GM18505 (cell line): ENCODE measurements around the gene RNF157.

Experiments
- ATAC-seq: cut with Tn5 transposase; IDR thresholded peaks from one replicate; pipeline ENCODE4 v1.9.1; 2021; ENCODE audit not compliant: unreplicated experiment
- POLR2A ChIP-seq: IDR thresholded peaks from 4 replicates; pipeline ENCODE4 v1.6.1; 2011; ENCODE audit warnings: borderline replicate concordance; ENCODE audit not compliant: insufficient read depth, insufficient read length; ENCODE audit errors: extremely low read depth

The RNF157 gene

DNA sequence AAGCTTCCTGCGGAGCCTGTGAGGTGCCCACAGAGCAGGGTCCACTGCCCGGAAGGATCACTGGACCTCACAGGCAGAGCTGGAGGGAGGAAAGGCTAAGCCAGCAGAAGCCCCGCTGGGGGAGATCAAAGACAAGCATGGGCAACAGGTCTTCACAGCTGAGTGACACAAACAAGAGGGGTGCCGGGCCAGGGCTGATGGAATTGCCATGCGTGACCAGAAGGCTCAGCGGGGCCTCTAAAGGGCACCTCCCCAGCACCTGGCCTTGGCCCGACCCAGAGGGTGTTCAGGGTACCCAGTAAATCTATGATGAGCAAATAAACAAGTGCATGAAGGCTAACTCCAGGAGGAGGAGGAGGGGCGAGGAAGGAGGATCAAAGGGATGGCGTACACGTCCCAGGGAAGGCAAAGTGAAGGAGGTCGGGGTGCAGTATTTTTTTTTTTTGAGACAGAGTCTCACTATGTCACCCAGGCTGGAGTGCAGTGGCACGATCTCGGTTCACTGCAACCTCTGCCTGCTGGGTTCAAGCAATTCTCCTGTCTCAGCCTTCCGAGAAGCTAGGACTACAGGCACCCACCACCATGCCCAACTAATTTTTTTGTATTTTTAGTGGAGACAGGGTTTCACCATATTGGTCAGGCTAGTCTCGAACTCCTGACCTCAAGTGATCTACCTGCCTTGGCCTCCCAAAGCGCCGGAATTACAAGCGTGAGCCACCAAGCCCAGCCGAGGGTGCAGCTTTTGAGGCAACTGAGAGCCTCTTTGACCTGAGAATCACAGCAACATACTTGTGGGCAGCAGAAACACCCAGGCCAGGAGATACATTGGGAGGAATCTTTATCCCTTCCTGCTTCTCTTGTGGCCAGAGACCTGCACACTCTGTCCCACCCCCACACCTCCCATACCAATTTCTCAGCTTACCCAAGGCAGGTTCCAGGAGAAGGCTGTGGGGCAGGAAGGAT lies 120.6 kb downstream of the RNF157 start:
- ATAC-seq: no peak
- TF ChIP-seq POLR2A: no peak

DNA sequence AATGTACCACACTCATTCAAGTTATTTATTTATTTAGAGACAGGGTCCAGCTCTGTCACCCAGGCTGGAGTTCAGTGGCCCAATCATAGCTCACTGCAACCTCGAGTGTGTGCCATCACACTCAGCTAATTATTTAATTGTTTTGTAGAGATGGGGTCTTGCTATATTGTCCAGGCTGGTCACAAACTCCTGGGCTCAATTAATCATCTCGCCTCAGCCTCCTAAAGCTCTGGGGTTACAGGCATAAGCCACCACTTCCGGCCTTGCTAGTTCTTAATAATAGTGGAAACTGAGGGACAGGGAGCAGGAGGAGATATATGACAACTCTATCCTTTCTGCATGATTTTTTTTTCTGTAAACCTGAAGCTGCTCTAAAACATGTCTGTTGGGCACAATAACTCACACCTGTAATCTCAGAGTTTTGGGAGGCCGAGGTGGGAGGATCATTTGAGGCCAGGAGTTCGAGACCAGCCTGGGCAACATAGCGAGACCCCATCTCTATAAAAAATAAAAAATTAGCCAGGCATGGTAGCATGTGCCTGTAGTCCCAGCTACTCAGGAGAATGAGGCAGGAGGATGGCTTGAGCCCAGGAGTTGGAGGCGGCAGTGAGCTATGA lies 125.0 kb downstream of the RNF157 start:
- TF ChIP-seq POLR2A: no peak
- ATAC-seq: no peak

DNA sequence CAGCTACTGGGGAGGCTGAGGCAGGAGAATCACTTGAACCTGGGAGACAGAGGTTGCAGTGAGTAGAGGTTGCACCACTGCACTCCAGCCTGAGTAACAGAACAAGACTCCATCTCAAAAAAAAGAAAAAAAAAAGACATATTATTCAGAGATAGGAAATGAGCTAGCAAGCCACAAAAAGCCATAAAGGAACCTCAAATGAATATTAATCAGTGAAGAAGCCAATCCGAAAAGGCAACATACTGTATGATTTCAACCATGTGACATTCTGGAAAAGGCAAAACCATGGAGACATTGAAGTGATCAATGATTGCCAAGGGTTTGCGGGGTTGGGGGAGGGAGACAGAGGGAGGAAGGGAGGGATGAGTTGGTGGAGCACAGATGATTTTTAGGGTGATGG lies 128.3 kb downstream of the RNF157 start:
- ATAC-seq: no peak
- no peak for TF ChIP-seq POLR2A

DNA sequence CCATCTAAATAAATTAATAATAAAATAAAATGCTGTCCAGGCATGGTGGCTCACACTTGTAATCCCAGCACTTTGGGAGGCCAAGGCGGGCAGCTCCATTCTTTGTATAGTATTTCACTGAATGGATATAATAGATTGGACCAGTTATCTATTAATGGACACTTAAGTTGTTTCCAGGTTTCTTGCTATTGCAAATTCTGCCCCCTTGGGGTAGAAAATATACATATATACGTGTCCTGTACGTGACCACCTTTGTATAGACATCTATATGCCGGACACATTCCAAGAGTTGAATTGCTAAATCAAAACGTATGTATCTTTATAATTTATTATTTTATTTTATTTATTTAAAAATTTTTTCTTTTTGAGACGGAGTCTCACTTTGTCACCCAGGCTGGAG lies 132.8 kb downstream of the RNF157 start:
- ATAC-seq: no peak
- TF ChIP-seq POLR2A: no peak

DNA sequence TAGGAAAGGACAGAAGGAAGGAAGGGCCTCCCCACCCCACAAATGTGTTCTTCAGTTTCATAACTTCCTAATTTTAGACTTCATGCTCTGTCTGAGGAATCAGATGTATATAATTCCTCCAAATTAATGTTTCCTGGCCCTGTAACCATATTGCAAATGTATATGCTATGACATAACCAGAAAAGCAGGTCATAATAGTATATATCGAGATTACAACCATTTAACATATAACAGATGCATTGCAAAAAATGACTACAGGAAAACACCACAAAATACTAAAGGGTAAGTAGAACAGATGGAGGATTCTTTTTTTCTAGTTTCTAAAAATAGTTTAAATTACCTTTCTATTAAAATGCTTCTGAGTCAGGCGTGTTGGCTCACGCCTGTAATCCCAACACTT lies 133.6 kb downstream of the RNF157 start:
- no peak for TF ChIP-seq POLR2A
- no peak for ATAC-seq

DNA sequence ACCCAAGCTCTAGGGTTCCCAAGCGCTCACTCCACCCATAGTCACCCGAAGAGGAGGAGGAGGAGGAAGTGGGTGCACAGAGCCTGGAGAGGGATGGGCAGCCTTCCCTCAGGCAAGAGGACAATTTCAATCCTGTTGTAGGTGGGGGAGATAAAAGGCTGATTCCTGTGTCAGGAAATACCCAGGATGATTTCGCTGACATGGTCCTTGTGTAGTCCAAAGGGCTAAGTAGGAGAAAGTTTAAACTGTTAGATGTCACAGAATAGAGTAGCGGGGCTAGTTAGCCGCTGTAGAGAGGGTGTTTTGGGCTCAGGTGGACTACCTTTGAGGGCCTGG lies 135.4 kb downstream of the RNF157 start:
- ATAC-seq: no peak
- no peak for TF ChIP-seq POLR2A

DNA sequence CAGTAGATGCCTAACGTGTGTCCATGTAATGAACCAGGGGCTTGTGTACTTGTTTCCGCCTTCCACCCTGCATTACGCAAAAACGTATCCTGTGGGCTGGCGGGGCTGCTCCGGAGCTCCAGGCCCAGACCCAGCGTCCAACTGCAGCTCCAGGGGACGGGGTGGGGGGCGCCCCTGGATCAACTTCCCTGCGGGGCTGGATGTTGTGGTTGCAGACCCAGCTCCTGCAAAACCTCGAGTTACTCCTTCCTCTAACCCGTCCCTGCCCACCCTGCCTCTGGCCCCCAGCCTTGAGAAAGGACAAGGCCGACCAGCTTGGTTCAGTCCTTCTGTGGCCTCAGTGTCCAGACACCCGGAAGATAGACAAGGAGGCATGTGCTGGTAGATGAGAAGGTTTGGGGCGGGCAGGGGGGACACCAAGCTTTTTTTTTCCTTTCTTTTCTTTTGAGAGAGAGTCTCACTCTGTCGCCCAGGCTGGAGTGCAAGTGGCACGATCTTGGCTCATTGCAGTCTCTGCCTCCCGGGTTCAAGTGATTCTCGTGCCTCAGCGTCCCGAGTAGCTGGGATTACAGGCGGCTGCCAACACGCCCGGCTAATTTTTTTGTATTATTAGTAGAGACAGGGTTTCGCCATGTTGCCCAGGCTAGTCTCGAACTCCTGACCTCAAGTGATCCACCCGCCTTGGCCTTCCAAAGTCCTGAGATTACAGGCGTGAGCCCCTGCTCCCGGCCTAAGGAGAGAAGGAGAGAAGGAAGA lies 136.0 kb downstream of the RNF157 start:
- ATAC-seq: no peak

DNA sequence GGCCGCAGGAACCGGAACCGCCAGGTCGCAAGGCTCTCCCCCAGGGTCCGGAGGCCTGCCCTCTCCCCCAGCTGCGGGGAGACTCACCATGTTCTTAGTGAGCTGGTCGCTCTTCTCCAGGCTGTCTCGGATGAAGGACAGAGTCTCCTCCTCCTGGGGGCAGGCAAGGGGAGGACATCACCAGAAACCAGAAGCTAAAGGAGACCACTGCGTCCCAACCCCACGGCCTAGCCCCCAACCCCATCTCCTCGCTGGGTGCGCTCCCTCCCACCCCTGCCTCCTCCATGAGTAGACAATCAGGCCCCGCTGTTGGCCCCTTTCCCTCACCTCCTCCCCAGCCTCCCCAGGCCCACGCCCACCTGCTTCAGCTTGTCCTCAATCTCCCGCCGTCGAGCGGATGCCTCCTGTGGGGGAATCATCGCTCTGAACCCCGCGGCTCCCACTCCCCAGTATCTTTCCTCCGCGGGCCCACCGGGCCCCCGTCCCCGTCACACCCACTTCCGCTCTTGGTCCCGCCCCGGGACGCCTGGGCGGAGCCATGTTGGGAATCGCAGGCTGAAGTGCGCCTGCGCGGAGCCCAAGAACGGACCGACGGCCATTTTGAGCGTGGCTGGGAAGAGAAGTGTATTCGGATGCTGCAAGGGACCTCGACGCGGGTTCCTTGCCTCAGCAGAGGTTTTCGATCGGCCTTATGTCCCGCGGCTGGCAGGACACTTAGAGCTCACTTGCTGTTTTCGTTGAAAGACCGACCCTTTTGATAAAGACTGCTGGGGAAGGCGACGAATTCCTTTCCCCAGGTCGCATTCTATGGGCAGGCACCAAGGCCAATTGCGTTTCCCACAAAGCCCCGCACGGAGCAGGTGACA lies 136.8 kb downstream of the RNF157 start, which contains the start of gene EXOC7:
TSS of gene EXOC7 (minus strand) at position 514 of the 866 bp plus-strand sequence. CDS start at position 419, 95 bp downstream.
- peak; percentile 71 for ATAC-seq
- TF ChIP-seq POLR2A: peak; percentile 87

More for the DNA sequence above, 136.0 kb downstream of the RNF157 start:
- no peak for TF ChIP-seq POLR2A

DNA sequence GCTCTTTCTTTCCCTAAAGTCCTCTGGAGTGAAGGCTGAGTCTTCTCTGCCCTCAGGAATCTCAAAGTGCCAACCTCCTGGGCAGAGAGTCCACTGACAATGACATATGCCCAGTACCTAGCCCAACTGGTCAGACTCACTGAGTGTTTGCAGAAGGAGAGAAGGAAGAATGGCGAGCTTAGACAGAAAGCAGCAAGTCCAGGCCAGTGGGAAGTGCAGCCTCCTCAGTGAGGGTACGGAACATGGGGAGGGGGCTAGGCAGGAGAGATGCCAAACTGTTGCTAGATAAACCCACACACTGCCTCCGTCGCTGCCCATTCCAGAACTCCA lies 137.4 kb downstream of the RNF157 start:
- ATAC-seq: no peak
- TF ChIP-seq POLR2A: no peak

DNA sequence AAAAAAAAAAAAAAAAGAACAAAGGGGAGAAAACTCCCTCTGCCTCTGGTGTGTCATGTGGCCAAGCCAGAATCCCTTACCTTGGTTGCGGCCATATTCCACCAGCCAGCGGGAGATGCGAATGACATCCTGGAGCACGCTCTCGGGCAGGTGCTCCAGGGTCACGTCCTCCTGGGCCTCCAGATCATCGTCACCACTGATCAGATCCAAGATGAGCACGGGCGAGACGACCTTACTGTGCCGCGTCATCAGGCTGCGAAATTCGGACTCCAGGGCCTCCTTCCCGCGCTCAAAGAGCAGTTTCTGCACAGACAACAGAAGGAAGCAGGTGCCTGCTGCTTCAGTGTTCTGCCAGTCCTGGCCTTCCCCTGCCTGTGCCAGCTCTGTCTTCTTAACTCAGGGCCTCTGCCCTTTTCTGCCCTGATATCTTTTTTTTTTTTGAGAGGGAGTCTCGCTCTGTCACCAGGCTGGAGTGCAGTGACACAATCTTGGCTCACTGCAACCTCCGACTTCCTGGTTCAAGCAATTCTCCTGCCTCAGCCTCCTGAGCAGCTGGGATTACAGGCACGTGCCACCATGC lies 142.5 kb downstream of the RNF157 start:
- no peak for ATAC-seq
- no peak for TF ChIP-seq POLR2A

DNA sequence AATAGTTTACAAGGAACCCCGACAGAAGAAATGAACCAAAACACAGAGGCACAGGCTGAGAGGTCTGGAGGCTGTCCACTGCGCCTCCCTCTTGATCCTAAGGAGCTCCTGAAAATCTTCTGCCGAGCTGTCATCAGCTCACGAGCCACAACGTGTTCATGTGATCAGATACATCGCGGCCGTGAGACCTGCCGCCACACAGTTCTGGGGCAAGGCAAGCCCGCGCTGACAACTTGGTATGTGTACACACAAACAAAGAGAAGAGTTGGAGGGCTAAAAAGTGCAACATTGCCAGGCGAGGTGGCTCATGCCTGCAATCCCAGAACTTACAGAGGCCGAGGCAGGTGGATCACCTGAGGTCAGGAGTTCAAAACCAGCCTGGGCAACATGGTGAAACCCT lies 144.3 kb downstream of the RNF157 start:
- no peak for ATAC-seq
- TF ChIP-seq POLR2A: no peak

DNA sequence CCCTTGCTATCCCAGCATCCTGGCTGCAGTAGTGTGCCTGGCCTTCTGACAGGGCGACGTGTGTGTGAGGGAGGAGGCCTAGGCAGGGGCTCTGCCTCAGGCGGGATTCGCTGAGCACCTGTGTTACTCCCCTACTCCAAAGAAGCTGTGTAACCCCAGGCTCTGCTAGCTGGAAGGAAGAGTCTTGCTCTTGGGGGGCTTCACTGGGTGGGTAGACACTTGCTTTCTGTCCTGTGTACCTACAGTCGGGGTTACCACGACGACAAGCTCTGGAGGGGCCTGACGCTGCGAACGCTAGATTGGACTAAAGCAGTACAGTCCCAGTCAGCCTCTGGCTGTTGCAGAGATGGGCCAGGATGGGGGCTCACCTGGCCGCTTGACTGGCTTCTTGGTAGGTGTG lies 146.2 kb downstream of the RNF157 start:
- no peak for TF ChIP-seq POLR2A
- ATAC-seq: no peak
